CD4-positive, CD25-positive, alpha-beta regulatory T cell (primary cell): ENCODE results near the gene SMTNL1. TPM values are rescaled to one million over a fixed set of nuclear protein-coding genes. Genes with fewer than 3 reads are reported as not detected.

Experiments used
- ATAC-seq, 2 donors: fragments of 150-1000 bp; cut with Tn5 transposase; one replicate each; pipeline ENCODE4 v1.10.0; 2021; ENCODE audit warnings: low read depth in 2 of 2, moderate number of reproducible peaks in 2 of 2, moderate library complexity in 1 of 2
- DNase-seq, 3 donors: peaks; one replicate each; pipeline versions ENCODE4 v3.0.0 to v3.0.0-alpha.2; 2012 to 2022; ENCODE audit warnings: mixed read lengths in 1 of 3
- H3K27ac ChIP-seq: one replicate; pipeline ENCODE4 v1.7.0; 2013; ENCODE audit warnings: mild to moderate bottlenecking, low read length; ENCODE audit not compliant: insufficient read depth, poor library complexity, severe bottlenecking
- H3K27me3 ChIP-seq: one replicate; pipeline ENCODE4 v1.7.0; 2013; ENCODE audit warnings: low read length; ENCODE audit not compliant: control insufficient read depth, insufficient read depth
- H3K36me3 ChIP-seq: one replicate; pipeline ENCODE4 v1.7.0; 2013; ENCODE audit warnings: mild to moderate bottlenecking, low read length, moderate library complexity; ENCODE audit not compliant: control insufficient read depth, insufficient read depth
- H3K4me1 ChIP-seq: 2 replicates; pipeline ENCODE4 v1.7.0; 2013; ENCODE audit warnings: mild to moderate bottlenecking, low read length; ENCODE audit not compliant: insufficient read depth, control insufficient read depth, poor library complexity, severe bottlenecking
- H3K4me3 ChIP-seq: one replicate; pipeline ENCODE4 v1.7.0; 2013; ENCODE audit warnings: low read depth, mild to moderate bottlenecking, low read length, moderate library complexity
- H3K9me3 ChIP-seq, 2 experiments: 1 replicate in 1 of 2; 2 replicates in 1 of 2; pipeline ENCODE4 v1.7.0; 2013; ENCODE audit warnings: low read length in 2 of 2, mild to moderate bottlenecking in 1 of 2, moderate library complexity in 1 of 2; ENCODE audit not compliant: control insufficient read depth in 2 of 2
- H3K27ac Mint-ChIP-seq, 3 donors: one replicate each; pipeline ENCODE4 v1.8.0; 2020 to 2022; ENCODE audit warnings: mild to moderate bottlenecking in 3 of 3, mixed read lengths in 3 of 3, moderate library complexity in 2 of 3
- H3K27me3 Mint-ChIP-seq: one replicate; pipeline ENCODE4 v1.8.0; 2022; ENCODE audit warnings: mild to moderate bottlenecking, mixed read lengths
- H3K36me3 Mint-ChIP-seq: one replicate; pipeline ENCODE4 v1.8.0; 2020; ENCODE audit warnings: mixed read lengths
- H3K4me1 Mint-ChIP-seq, 4 donors: one replicate each; pipeline ENCODE4 v1.8.0; 2020 to 2022; ENCODE audit warnings: mixed read lengths in 4 of 4, mild to moderate bottlenecking in 1 of 4
- H3K4me3 Mint-ChIP-seq, 4 donors: one replicate each; pipeline ENCODE4 v1.8.0; 2020 to 2022; ENCODE audit warnings: mild to moderate bottlenecking in 4 of 4, mixed read lengths in 4 of 4, moderate library complexity in 3 of 4
- H3K9me3 Mint-ChIP-seq, 7 donors: one replicate each; pipeline ENCODE4 v1.8.0; 2020 to 2022; ENCODE audit warnings: mixed read lengths in 7 of 7, mild to moderate bottlenecking in 3 of 7, moderate library complexity in 2 of 7
- polyA plus RNA-seq, 4 donors: library from polyadenylated mRNA; unstranded; fragments of 300-500 nt; fragmentation: Illumina TruSeq; gene quantifications; one replicate each; pipeline ENCODE4 v1.2.3, GENCODE V29; 2021
- total RNA-seq: library from RNA; stranded (reverse); gene quantifications from one replicate; pipeline ENCODE4 v1.2.3, GENCODE V29; 2022

SMTNL1 gene
- total and polyA plus RNA-seq, 5 donors from 2014 or later, result 0.21 to 0.36 TPM; not detected in 3

GRCh38 chr11:57566905-57567514 lies 29.6 kb downstream of the SMTNL1 start:
- Mint-ChIP-seq H3K36me3 (peaks cover 9% of the 10 kb centered on the region), H3K9me3 (peaks cover 0 to 1% (median 0%) of the 10 kb centered on the region in 7 donors), H3K4me1 (peaks cover 10 to 60% (median 42%) of the 10 kb centered on the region in 4 donors), H3K27me3 (no peaks in the 10 kb centered on the region), H3K27ac (peak overlapping the region; percentile 95 to 97 (median 96)), H3K4me3 (peak overlapping the region; percentile 96 to 98 (median 96))
- no peaks in the 10 kb centered on the region for H3K27me3 ChIP-seq
- H3K9me3 ChIP-seq, result no peaks in the 10 kb centered on the region
- DNase-seq (peak; percentile 25 to 63 (median 45)), ATAC-seq (no peak)
- peak overlapping the region; percentile 86 for H3K27ac ChIP-seq
- peak overlapping the region; percentile 98 for H3K4me3 ChIP-seq
- peaks cover 6% of the 10 kb centered on the region for H3K36me3 ChIP-seq
- peaks cover 43% of the 10 kb centered on the region for H3K4me1 ChIP-seq

GRCh38 chr11:57567515-57568329 lies 30.3 kb downstream of the SMTNL1 start, which contains the start of gene UBE2L6:
Gene UBE2L6, minus strand, starts transcription at chr11:57567672. Its CDS starts 61 bp downstream, at chr11:57567611.
- H3K9me3 Mint-ChIP-seq, result peaks cover 0 to 1% (median 0%) of the 10 kb centered on the region in 7 donors
- H3K4me3 Mint-ChIP-seq, result peak within 1 kb of the TSS; percentile 98 to 100 (median 98)
- H3K36me3 ChIP-seq, result no peaks in the 10 kb centered on the region
- ATAC-seq (peak; percentile 76 to 77), DNase-seq (peak; percentile 60 to 69 (median 68))
- H3K27ac ChIP-seq, result peak within 1 kb of the TSS; percentile 86
- H3K4me1 ChIP-seq, result peaks cover 36% of the 10 kb centered on the region
- H3K36me3 Mint-ChIP-seq, result peaks cover 7% of the 10 kb centered on the region
- H3K4me1 Mint-ChIP-seq, result peaks cover 10 to 55% (median 38%) of the 10 kb centered on the region in 4 donors
- peak within 1 kb of the TSS; percentile 97 to 99 (median 99) for H3K27ac Mint-ChIP-seq
- no peaks in the 10 kb centered on the region for H3K9me3 ChIP-seq
- peak within 1 kb of the TSS; percentile 98 for H3K4me3 ChIP-seq
- no peaks in the 10 kb centered on the region for H3K27me3 Mint-ChIP-seq
- H3K27me3 ChIP-seq, result no peaks in the 10 kb centered on the region

GRCh38 chr11:57568330-57568766 lies 31.0 kb downstream of the SMTNL1 start:
- Histone ChIP-seq H3K36me3 (no peaks in the 10 kb centered on the region), H3K9me3 (no peaks in the 10 kb centered on the region), H3K27ac (peak overlapping the region; percentile 86), H3K4me1 (peaks cover 36% of the 10 kb centered on the region), H3K4me3 (peak overlapping the region; percentile 65), H3K27me3 (no peaks in the 10 kb centered on the region)
- peaks cover 0 to 1% (median 0%) of the 10 kb centered on the region in 7 donors for H3K9me3 Mint-ChIP-seq
- peak overlapping the region; percentile 98 to 100 (median 98) for H3K4me3 Mint-ChIP-seq
- DNase-seq (peak; percentile 74 to 87 (median 87)), ATAC-seq (peak; percentile 2 to 4)
- peaks cover 10 to 48% (median 34%) of the 10 kb centered on the region in 4 donors for H3K4me1 Mint-ChIP-seq
- H3K27me3 Mint-ChIP-seq, result no peaks in the 10 kb centered on the region
- peak overlapping the region; percentile 94 to 99 (median 99) for H3K27ac Mint-ChIP-seq
- H3K36me3 Mint-ChIP-seq, result peaks cover 6% of the 10 kb centered on the region

- no peaks in the 10 kb centered on the region for H3K36me3 ChIP-seq
- H3K27ac ChIP-seq, result no peak overlapping the region
- ATAC-seq, result no peak
- H3K4me1 Mint-ChIP-seq, result peaks cover 3 to 20% (median 12%) of the 10 kb centered on the region in 4 donors
- H3K4me3 Mint-ChIP-seq, result peak overlapping the region in 1 of 4 donors; percentile 68
- DNase-seq, result no peak
- peaks cover 12% of the 10 kb centered on the region for H3K27me3 Mint-ChIP-seq
- H3K9me3 ChIP-seq, result no peaks in the 10 kb centered on the region
- H3K4me1 ChIP-seq, result peaks cover 10% of the 10 kb centered on the region
- no peak overlapping the region for H3K27ac Mint-ChIP-seq
- H3K9me3 Mint-ChIP-seq, result peaks cover 0 to 1% (median 0%) of the 10 kb centered on the region in 7 donors
- no peaks in the 10 kb centered on the region for H3K36me3 Mint-ChIP-seq
- no peak overlapping the region for H3K4me3 ChIP-seq
- H3K27me3 ChIP-seq, result peaks cover 4% of the 10 kb centered on the region
Observed at GRCh38 chr11:57571606-57572005, 34.2 kb downstream of the SMTNL1 start.

- Mint-ChIP-seq H3K36me3 (no peaks in the 10 kb centered on the region), H3K9me3 (no peaks in the 10 kb centered on the region), H3K4me3 (no peak overlapping the region), H3K27me3 (peaks cover 16% of the 10 kb centered on the region), H3K4me1 (peaks cover 0 to 6% (median 3%) of the 10 kb centered on the region in 4 donors), H3K27ac (no peak overlapping the region)
- Histone ChIP-seq H3K4me3 (no peak overlapping the region), H3K27ac (no peak overlapping the region), H3K36me3 (no peaks in the 10 kb centered on the region), H3K4me1 (no peaks in the 10 kb centered on the region), H3K9me3 (no peaks in the 10 kb centered on the region), H3K27me3 (peaks cover 4% of the 10 kb centered on the region)
- DNase-seq, result no peak
- no peak for ATAC-seq
Observed at GRCh38 chr11:57574061-57574460, 36.7 kb downstream of the SMTNL1 start.

GRCh38 chr11:57584341-57584740 lies 46.9 kb downstream of the SMTNL1 start:
- H3K27ac Mint-ChIP-seq, result peak overlapping the region in 1 of 3 donors; percentile 45
- H3K27me3 Mint-ChIP-seq, result peaks cover 4% of the 10 kb centered on the region

GRCh38 chr11:57585301-57585700 lies 47.9 kb downstream of the SMTNL1 start:
- H3K4me1 Mint-ChIP-seq, result peaks cover 0 to 5% (median 2%) of the 10 kb centered on the region in 4 donors
- H3K27ac ChIP-seq, result no peak overlapping the region
- H3K9me3 Mint-ChIP-seq, result peaks cover 0 to under 1% (median 0%) of the 10 kb centered on the region in 7 donors
- H3K27me3 ChIP-seq, result no peaks in the 10 kb centered on the region
- H3K36me3 Mint-ChIP-seq, result no peaks in the 10 kb centered on the region
- no peak overlapping the region for H3K4me3 ChIP-seq
- no peak overlapping the region for H3K27ac Mint-ChIP-seq
- H3K4me3 Mint-ChIP-seq, result no peak overlapping the region
- no peak for ATAC-seq
- H3K4me1 ChIP-seq, result no peaks in the 10 kb centered on the region
- H3K36me3 ChIP-seq, result no peaks in the 10 kb centered on the region
- peaks cover 4% of the 10 kb centered on the region for H3K27me3 Mint-ChIP-seq
- DNase-seq, result no peak
- no peaks in the 10 kb centered on the region for H3K9me3 ChIP-seq

More at GRCh38 chr11:57584341-57584740, 46.9 kb downstream of the SMTNL1 start:
- Mint-ChIP-seq H3K4me3 (no peak overlapping the region), H3K9me3 (peaks cover 0 to 1% (median 0%) of the 10 kb centered on the region in 7 donors), H3K36me3 (no peaks in the 10 kb centered on the region), H3K4me1 (peaks cover 0 to 5% (median 2%) of the 10 kb centered on the region in 4 donors)
- H3K27ac ChIP-seq, result no peak overlapping the region
- H3K4me1 ChIP-seq, result no peaks in the 10 kb centered on the region
- no peak for DNase-seq
- H3K9me3 ChIP-seq, result no peaks in the 10 kb centered on the region
- no peaks in the 10 kb centered on the region for H3K36me3 ChIP-seq
- no peak for ATAC-seq
- H3K4me3 ChIP-seq, result no peak overlapping the region
- no peaks in the 10 kb centered on the region for H3K27me3 ChIP-seq
